Left lung (tissue), 14 donors: ENCODE data around the gene TP53TG3B. TPM values are rescaled to one million over a fixed set of nuclear protein-coding genes. Genes with fewer than 3 reads are reported as not detected.
"Not testable (repeated sequence)": the region's sequence is repeated elsewhere in the genome, so short reads cannot be mapped to it uniquely, and the experiment has no call there.

Experiments used
- ATAC-seq: fragments of 200-7000 bp; cut with Tn5 transposase; one replicate; pipeline ENCODE4 v1.9.1; 2020; ENCODE audit warnings: moderate library complexity
- DNase-seq, 4 donors: peaks; one replicate each; pipeline ENCODE4 v3.0.0-alpha.2; 2013 to 2020
- H3K27ac ChIP-seq, 2 donors: fragments of 200-600 bp; sonication (generic) in 1 of 2; one replicate each; pipeline versions ENCODE4 v1.5.0 to v1.8.0; 2020 to 2021
- H3K27me3 ChIP-seq, 2 donors: fragments of 200-600 bp; sonication (generic) in 1 of 2; one replicate each; pipeline versions ENCODE4 v1.5.0 to v1.8.0; 2020 to 2021
- H3K36me3 ChIP-seq, 2 donors: fragments of 200-600 bp; sonication (generic) in 1 of 2; one replicate each; pipeline versions ENCODE4 v1.5.0 to v1.8.0; 2020 to 2021
- H3K4me1 ChIP-seq, 2 donors: fragments of 200-600 bp; one replicate each; pipeline ENCODE4 v1.8.0; 2021
- H3K4me3 ChIP-seq, 2 donors: fragments of 200-600 bp; sonication (generic) in 1 of 2; one replicate each; pipeline versions ENCODE4 v1.5.0 to v1.8.0; 2020 to 2021; ENCODE audit warnings: mild to moderate bottlenecking in 1 of 2
- H3K9me3 ChIP-seq, 2 donors: fragments of 200-600 bp; sonication (generic) in 1 of 2; one replicate each; pipeline versions ENCODE4 v1.5.0 to v1.8.0; 2020 to 2021
- intact Hi-C, 2 donors: fragments of 100-400 bp; cut with DNase I; formaldehyde crosslinking; loops; one replicate each; pipeline versions ENCODE4 v1.11.2 to v1.14.2; 2022
- long read RNA-seq, 12 donors: library from polyadenylated mRNA in 2 of 12; unstranded in 2 of 12; transcript quantifications; one replicate each; pipeline ENCODE4 v2.0.0 and lab custom pipeline, GENCODE V29; 2019 to 2026
- polyA plus RNA-seq, 6 donors: library from polyadenylated mRNA; unstranded; fragments of 120-200 nt; gene quantifications; one replicate each; pipeline ENCODE4 v1.2.1, GENCODE V29; 2013; ENCODE audit not compliant: insufficient read length in 6 of 6
- total RNA-seq, 2 donors: library from RNA; stranded (reverse); fragmentation: NEBNext Ultra II Directional; extraction: Animal tissue kit (Norgen Biotek cat#: 25700); gene quantifications; one replicate each; pipeline ENCODE4 v1.2.1, GENCODE V29; 2021
- donor health status: DM: no; HTN: yes; CAD: no.
- donor health status: DM: no; HTN: no; CAD: no.

Gene TP53TG3B
- not detected for total RNA-seq
- not detected for polyA plus RNA-seq
- long read RNA-seq, donor 1: 0 reads
- long read RNA-seq, donor 2: 0 reads
- long read RNA-seq, donor 3: 0 reads
- long read RNA-seq, donor 4: 0 reads
- long read RNA-seq, donor 5: 0 reads
- long read RNA-seq, donor 6: 0 reads
- long read RNA-seq, donor 7: 0 reads
- long read RNA-seq, donor 8: 0 reads
- long read RNA-seq, donor 9: 0 reads
- long read RNA-seq, donor 10: 0 reads
- long read RNA-seq, donor 11: 0 reads
- long read RNA-seq, donor 12: 0 reads

GRCh38 chr16:33360541-33360940 lies at the start of gene TP53TG3B:
TP53TG3B (plus strand) TSS chr16:33360841; CDS start chr16:33360909, 68 bp downstream.
- H3K9me3 ChIP-seq, H3K27me3 ChIP-seq, H3K36me3 ChIP-seq, ATAC-seq, H3K4me1 ChIP-seq, DNase-seq, H3K27ac ChIP-seq, H3K4me3 ChIP-seq, intact Hi-C loops: not testable (repeated sequence)

GRCh38 chr16:33336226-33337012 lies 24.2 kb upstream of the TP53TG3B start:
- H3K36me3 ChIP-seq, ATAC-seq, H3K9me3 ChIP-seq, H3K4me1 ChIP-seq, H3K27ac ChIP-seq, H3K27me3 ChIP-seq, H3K4me3 ChIP-seq, intact Hi-C loops: not testable (repeated sequence)
- DNase-seq: peak in 2 of 4 donors; percentile 83 to 96

- DNase-seq: peak in 2 of 4 donors; percentile 83 to 94
- H3K36me3 ChIP-seq, H3K4me3 ChIP-seq, H3K27ac ChIP-seq, H3K9me3 ChIP-seq, H3K27me3 ChIP-seq, H3K4me1 ChIP-seq, ATAC-seq, intact Hi-C loops: not testable (repeated sequence)
Observed at GRCh38 chr16:33337627-33338542, 22.8 kb upstream of the TP53TG3B start.

- H3K27ac ChIP-seq, H3K9me3 ChIP-seq, H3K36me3 ChIP-seq, H3K4me1 ChIP-seq, intact Hi-C loops, H3K4me3 ChIP-seq, H3K27me3 ChIP-seq, ATAC-seq: not testable (repeated sequence)
- peak in 2 of 4 donors; percentile 64 to 83 for DNase-seq
Observed at GRCh38 chr16:33338543-33338951, 22.1 kb upstream of the TP53TG3B start.

GRCh38 chr16:33339093-33340061 lies 21.3 kb upstream of the TP53TG3B start:
- H3K36me3 ChIP-seq, H3K27me3 ChIP-seq, H3K4me3 ChIP-seq, H3K27ac ChIP-seq, intact Hi-C loops, H3K4me1 ChIP-seq, H3K9me3 ChIP-seq: not testable (repeated sequence)
- DNase-seq (peak in 2 of 4 donors; percentile 82 to 97), ATAC-seq (peak; percentile 44)

Other genes with a start within 250 kb of the TP53TG3B start
- gene TP53TG3C, start 166.6 kb upstream of the TP53TG3B start, total RNA-seq: under 1 TPM in 1 of 2 donors, not detected in 1; 0.18 TPM
- gene TP53TG3C, start 166.6 kb upstream of the TP53TG3B start, polyA plus RNA-seq: under 1 TPM in 1 of 6 donors, not detected in 5; 0.11 TPM
- gene TP53TG3E, start 56.5 kb upstream of the TP53TG3B start, total RNA-seq: not detected
- under 1 TPM in 1 of 6 donors, not detected in 5; 0.07 TPM for gene TP53TG3E, start 56.5 kb upstream of the TP53TG3B start, polyA plus RNA-seq
- under 1 TPM in 1 of 2 donors, not detected in 1; 0.15 TPM for gene TP53TG3F, start 98.8 kb downstream of the TP53TG3B start, total RNA-seq
- not detected for gene TP53TG3F, start 98.8 kb downstream of the TP53TG3B start, polyA plus RNA-seq